ENCODE results near the gene SFTPA2. TPM values are rescaled to one million over a fixed set of nuclear protein-coding genes. Genes with fewer than 3 reads are reported as not detected.
"Not testable (repeated sequence)": the region's sequence is repeated elsewhere in the genome, so short reads cannot be mapped to it uniquely, and the experiment has no call there.

Gene SFTPA2
- polyA plus RNA-seq, 6 donors from 2014 or later: not detected

- ATAC-seq (ENCODE audit: low read depth in 2 of 2) (no peak), DNase-seq (no peak)
- peaks cover 0 to 2% (median 0%) of the 10 kb centered on the region in 7 donors for H3K9me3 Mint-ChIP-seq
- H3K4me3 Mint-ChIP-seq: no peak overlapping the region
- no peaks in the 10 kb centered on the region for H3K36me3 Mint-ChIP-seq
- H3K27ac Mint-ChIP-seq: no peak overlapping the region
- H3K27me3 Mint-ChIP-seq: peaks cover 8 to 21% (median 13%) of the 10 kb centered on the region in 3 donors
- H3K4me1 Mint-ChIP-seq: no peaks in the 10 kb centered on the region
Observed at GRCh38 chr10:79547973-79548372, 12.2 kb downstream of the SFTPA2 start.

DNA sequence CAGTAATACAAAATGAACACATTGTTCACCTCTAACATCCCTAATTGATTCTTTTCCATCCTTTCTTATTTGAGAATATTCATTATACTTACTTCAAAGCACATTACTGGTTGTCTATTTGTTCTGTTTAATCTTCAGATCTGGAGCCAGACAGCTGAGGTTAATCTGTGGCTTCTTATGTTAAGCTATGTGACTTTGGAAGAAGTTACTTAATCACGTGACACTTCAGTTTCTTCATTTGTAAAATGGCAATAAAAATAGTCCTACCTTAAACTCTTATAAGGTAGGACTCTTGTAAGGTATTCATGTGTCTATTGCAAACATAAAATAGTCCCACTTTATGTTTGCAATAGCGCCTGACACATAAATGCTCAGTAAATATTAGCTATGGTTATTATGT, 13.1 kb downstream of the SFTPA2 start:
- not testable (repeated sequence) for H3K9me3 Mint-ChIP-seq; H3K36me3 Mint-ChIP-seq; H3K4me3 Mint-ChIP-seq; DNase-seq; ATAC-seq (ENCODE audit: low read depth in 2 of 2); H3K27ac Mint-ChIP-seq; H3K4me1 Mint-ChIP-seq
- H3K27me3 Mint-ChIP-seq: peaks cover 8 to 18% (median 11%) of the 10 kb centered on the region in 3 donors

DNA sequence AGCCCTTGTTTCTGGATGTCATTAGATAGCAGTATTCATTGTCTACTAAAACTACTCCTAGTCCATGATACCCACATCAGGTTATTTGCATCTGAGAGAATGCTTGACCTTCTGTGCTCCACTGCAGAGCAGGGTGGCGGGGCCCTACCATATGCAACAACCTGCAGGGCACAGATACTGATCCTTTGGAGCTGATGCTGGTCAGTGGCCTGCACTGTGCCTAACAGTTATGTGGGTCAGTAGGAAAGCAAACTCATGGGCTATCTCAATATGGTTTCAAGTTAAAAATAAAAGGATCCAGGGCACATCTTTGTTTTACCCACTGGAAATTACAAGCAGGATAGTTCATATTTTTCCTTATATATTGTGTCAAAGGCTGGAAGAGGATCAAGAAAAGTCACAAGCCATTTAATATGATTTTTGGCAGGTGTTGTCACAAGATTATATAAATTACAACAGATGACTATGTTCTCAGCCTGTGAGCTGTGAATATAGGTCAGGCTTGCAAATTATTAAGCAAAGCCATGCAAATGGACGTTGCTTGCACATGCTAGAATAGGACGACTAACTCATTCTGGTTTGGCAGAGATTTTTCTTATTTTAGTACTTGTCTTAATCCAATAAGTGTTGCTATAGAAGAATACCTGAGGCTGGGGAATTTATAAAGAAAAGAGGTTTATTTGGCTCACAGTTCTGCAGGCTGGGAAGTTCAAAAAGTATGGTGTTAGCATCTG, 15.1 kb downstream of the SFTPA2 start:
- not testable (repeated sequence) for H3K4me3 Mint-ChIP-seq; ATAC-seq (ENCODE audit: low read depth in 2 of 2); H3K27ac Mint-ChIP-seq; H3K27me3 Mint-ChIP-seq; DNase-seq; H3K36me3 Mint-ChIP-seq; H3K4me1 Mint-ChIP-seq; H3K9me3 Mint-ChIP-seq

DNA sequence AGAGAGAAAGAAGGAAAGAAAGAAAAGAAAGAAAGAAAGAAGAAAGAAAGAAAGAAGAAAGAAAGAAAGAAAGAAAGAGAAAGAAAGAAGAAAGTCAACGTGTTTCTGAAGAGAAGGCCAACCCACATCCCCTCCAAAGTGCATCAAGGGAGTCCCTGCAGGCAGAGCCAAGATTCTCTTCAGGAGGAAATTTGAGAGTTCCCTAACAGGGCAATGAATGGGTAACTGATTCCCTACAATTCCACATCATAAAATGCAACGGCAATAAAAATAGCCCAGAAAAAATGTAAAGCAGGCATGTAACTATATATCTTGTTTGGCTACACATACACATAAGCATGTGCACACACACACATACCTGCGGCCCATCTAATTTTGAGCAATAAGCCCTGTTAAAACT, 15.8 kb downstream of the SFTPA2 start:
- H3K4me1 Mint-ChIP-seq; ATAC-seq (ENCODE audit: low read depth in 2 of 2); H3K4me3 Mint-ChIP-seq; H3K9me3 Mint-ChIP-seq; DNase-seq; H3K27me3 Mint-ChIP-seq; H3K27ac Mint-ChIP-seq; H3K36me3 Mint-ChIP-seq: not testable (repeated sequence)

GRCh38 chr10:79542626-79543025, 17.6 kb downstream of the SFTPA2 start:
- H3K36me3 Mint-ChIP-seq: no peaks in the 10 kb centered on the region
- H3K9me3 Mint-ChIP-seq: peaks cover 0 to 2% (median 0%) of the 10 kb centered on the region in 7 donors
- no peak overlapping the region for H3K27ac Mint-ChIP-seq
- no peak for DNase-seq
- H3K27me3 Mint-ChIP-seq: no peaks in the 10 kb centered on the region
- ATAC-seq (ENCODE audit: low read depth in 2 of 2): no peak
- H3K4me3 Mint-ChIP-seq: no peak overlapping the region
- no peaks in the 10 kb centered on the region for H3K4me1 Mint-ChIP-seq

DNA sequence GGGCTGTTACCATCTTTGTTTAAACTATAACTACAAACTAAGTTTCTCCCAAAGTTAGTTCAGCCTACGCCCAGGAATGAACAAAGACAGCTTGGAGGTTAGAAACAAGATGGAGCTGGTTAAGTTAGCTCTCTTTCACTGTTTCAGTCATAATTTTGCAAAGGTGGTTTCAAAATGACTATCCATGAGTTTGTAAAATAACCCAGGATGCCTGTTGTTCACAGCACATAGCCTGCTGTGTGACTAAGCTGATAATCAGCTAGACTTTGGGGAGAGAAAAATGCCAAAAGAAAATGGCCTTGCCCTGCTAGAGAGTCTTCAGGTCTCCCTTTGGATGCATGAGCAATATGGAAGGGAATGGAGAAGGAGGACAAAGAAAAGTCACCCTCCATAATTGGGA, 19.3 kb downstream of the SFTPA2 start:
- H3K27me3 Mint-ChIP-seq; DNase-seq; H3K4me1 Mint-ChIP-seq; H3K9me3 Mint-ChIP-seq; ATAC-seq (ENCODE audit: low read depth in 2 of 2); H3K4me3 Mint-ChIP-seq; H3K36me3 Mint-ChIP-seq; H3K27ac Mint-ChIP-seq: not testable (repeated sequence)

GRCh38 chr10:79538311-79538710, 21.9 kb downstream of the SFTPA2 start:
- H3K4me1 Mint-ChIP-seq, H3K27ac Mint-ChIP-seq: not testable (repeated sequence)

DNA sequence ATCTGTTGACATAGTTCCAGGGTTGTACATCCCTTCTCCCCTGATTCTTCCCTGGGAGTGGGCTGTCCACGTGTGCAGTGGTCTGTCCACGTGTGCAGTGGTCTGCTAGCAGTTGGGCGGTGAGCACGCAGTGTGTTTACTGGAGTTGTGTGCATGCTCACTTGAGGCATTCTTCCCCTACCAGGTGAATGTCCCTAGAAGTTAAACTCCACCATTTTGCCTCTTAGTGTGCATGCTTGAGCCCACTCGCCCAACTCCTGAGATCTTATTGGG, 26.4 kb downstream of the SFTPA2 start:
- H3K27me3 Mint-ChIP-seq; DNase-seq; H3K9me3 Mint-ChIP-seq; H3K4me3 Mint-ChIP-seq; H3K36me3 Mint-ChIP-seq; H3K4me1 Mint-ChIP-seq; H3K27ac Mint-ChIP-seq; ATAC-seq (ENCODE audit: low read depth in 2 of 2): not testable (repeated sequence)

More at GRCh38 chr10:79538311-79538710, 21.9 kb downstream of the SFTPA2 start:
- not testable (repeated sequence) for H3K36me3 Mint-ChIP-seq; H3K4me3 Mint-ChIP-seq; DNase-seq; ATAC-seq (ENCODE audit: low read depth in 2 of 2); H3K27me3 Mint-ChIP-seq; H3K9me3 Mint-ChIP-seq

GRCh38 chr10:79533142-79533902, 26.9 kb downstream of the SFTPA2 start:
- H3K9me3 Mint-ChIP-seq; H3K27ac Mint-ChIP-seq; H3K4me1 Mint-ChIP-seq; H3K36me3 Mint-ChIP-seq; H3K4me3 Mint-ChIP-seq; H3K27me3 Mint-ChIP-seq; DNase-seq; ATAC-seq (ENCODE audit: low read depth in 2 of 2): not testable (repeated sequence)

DNA sequence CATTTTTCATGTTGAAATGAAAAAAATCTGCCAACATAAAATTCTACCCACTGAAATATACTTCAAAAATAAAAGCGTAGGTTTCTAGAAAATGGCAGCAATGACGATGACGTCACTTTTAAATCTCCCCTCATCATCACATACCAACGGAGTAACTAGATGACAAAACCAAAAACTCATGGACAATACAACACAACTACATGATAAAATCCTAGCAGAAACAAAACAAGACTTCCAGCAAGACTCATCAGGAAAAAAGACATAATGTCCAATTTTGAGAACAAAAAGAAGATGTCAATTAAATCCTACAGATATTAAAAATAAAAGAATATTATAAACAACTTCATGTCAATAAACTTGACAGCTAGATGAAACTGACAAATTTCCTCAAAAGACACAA, 31.9 kb downstream of the SFTPA2 start:
- not testable (repeated sequence) for ATAC-seq (ENCODE audit: low read depth in 2 of 2); DNase-seq; H3K4me3 Mint-ChIP-seq; H3K27me3 Mint-ChIP-seq; H3K36me3 Mint-ChIP-seq; H3K9me3 Mint-ChIP-seq; H3K4me1 Mint-ChIP-seq; H3K27ac Mint-ChIP-seq

DNA sequence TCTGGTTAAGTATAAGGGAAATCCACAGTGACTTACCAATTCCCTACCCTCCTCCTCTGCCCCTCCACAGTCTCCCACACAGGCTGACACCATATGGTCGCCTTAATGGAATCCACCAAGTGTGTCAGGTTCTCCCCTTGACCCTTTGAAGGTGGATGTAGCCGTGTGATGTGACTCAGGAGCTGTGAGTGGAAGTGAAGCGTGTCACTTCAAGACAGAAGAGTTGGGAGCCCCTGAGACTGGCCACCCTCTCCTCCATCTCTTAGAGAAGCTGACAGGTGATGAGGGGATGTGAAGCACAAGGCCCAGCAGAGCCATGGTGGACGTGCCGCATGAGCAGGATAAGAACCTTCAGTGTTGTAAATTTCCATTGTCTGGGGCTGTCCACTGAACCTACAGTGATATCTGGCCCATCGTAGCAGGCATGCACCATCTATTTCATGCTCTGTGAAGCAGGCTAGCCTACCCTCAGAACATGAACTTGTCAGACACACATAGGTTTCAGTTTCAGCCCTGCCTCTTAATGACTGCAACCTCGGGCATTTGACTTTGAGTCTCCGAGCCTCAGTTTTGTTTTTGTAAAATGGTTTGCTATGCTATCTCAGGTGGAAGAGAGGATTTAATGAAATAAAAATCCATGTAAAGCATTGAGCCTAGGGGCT, 35.0 kb downstream of the SFTPA2 start:
- not testable (repeated sequence) for H3K36me3 Mint-ChIP-seq; H3K4me1 Mint-ChIP-seq; H3K27ac Mint-ChIP-seq; H3K9me3 Mint-ChIP-seq; H3K27me3 Mint-ChIP-seq; ATAC-seq (ENCODE audit: low read depth in 2 of 2); DNase-seq; H3K4me3 Mint-ChIP-seq

GRCh38 chr10:79523157-79523853, 36.9 kb downstream of the SFTPA2 start:
- H3K27ac Mint-ChIP-seq: peak overlapping the region in 2 of 6 donors; percentile 42 to 73
- H3K4me3 Mint-ChIP-seq; H3K36me3 Mint-ChIP-seq; ATAC-seq (ENCODE audit: low read depth in 2 of 2); H3K9me3 Mint-ChIP-seq; H3K27me3 Mint-ChIP-seq; H3K4me1 Mint-ChIP-seq; DNase-seq: not testable (repeated sequence)

DNA sequence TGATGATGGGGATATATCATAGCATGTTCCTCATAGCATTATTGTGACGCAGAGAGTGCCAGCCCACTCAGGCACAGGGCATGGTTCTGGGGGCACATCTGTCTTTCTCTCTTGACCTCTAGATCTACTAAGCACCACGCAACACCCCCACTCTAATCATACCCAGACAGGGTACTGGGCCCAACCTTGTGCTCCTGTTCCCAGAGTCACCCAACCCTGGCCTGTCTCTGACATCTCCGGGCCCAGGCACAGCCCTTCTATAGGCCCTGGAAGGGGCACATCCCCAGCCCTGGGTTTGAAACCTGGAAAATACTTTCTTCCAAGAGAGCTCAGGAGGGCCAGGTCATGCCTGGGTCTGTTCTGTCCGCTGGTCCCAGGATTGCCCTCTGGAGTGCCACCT, 37.7 kb downstream of the SFTPA2 start:
- not testable (repeated sequence) for H3K4me3 Mint-ChIP-seq; H3K27me3 Mint-ChIP-seq; H3K36me3 Mint-ChIP-seq; H3K27ac Mint-ChIP-seq; DNase-seq; H3K9me3 Mint-ChIP-seq; ATAC-seq (ENCODE audit: low read depth in 2 of 2); H3K4me1 Mint-ChIP-seq

Measured in naive B cell (primary cell).